Upper lobe of right lung (tissue), 1 donor: Measurements from ENCODE around the gene NRBF2. TPM values are rescaled to one million over a fixed set of nuclear protein-coding genes. Genes with fewer than 3 reads are reported as not detected.

Experiments used
- ATAC-seq: fragments of 200-7000 bp; cut with Tn5 transposase; one replicate; pipeline ENCODE4 v1.9.1; 2020; ENCODE audit warnings: mild to moderate bottlenecking, moderate library complexity
- DNase-seq: peaks from one replicate; pipeline ENCODE4 v3.0.0-alpha.2; 2020
- H3K27ac ChIP-seq: fragments of 200-600 bp; one replicate; pipeline ENCODE4 v1.8.0; 2022
- H3K27me3 ChIP-seq: fragments of 200-600 bp; one replicate; pipeline ENCODE4 v1.8.0; 2022; ENCODE audit warnings: mild to moderate bottlenecking
- H3K36me3 ChIP-seq: fragments of 200-600 bp; one replicate; pipeline ENCODE4 v1.8.0; 2022
- H3K4me1 ChIP-seq: fragments of 200-600 bp; one replicate; pipeline ENCODE4 v1.8.0; 2022
- H3K4me3 ChIP-seq: fragments of 200-600 bp; one replicate; pipeline ENCODE4 v1.8.0; 2022; ENCODE audit warnings: mild to moderate bottlenecking
- H3K9me3 ChIP-seq: fragments of 200-600 bp; one replicate; pipeline ENCODE4 v1.8.0; 2022
- intact Hi-C: fragments of 100-400 bp; cut with DNase I; formaldehyde crosslinking; loops from one replicate; pipeline ENCODE4 v1.11.0; 2022
- total RNA-seq: library from RNA; stranded (reverse); fragmentation: NEBNext Ultra II Directional; extraction: Animal tissue kit (Norgen Biotek cat#: 25700); gene quantifications from one replicate; pipeline ENCODE4 v1.2.1, GENCODE V29; 2021
- TF ChIP-seq, protein P1 (sequence below): fragments of 200-600 bp; IDR thresholded peaks from one replicate; pipeline ENCODE4 v1.8.0; 2022; ENCODE audit warnings: antibody characterized with exemption
- donor health status: DM: no; HTN: yes; CAD: no; lungs with severe emphysema.

NRBF2 gene
- total RNA-seq, 1 donor from 2014 or later, result 20.6 TPM

DNA sequence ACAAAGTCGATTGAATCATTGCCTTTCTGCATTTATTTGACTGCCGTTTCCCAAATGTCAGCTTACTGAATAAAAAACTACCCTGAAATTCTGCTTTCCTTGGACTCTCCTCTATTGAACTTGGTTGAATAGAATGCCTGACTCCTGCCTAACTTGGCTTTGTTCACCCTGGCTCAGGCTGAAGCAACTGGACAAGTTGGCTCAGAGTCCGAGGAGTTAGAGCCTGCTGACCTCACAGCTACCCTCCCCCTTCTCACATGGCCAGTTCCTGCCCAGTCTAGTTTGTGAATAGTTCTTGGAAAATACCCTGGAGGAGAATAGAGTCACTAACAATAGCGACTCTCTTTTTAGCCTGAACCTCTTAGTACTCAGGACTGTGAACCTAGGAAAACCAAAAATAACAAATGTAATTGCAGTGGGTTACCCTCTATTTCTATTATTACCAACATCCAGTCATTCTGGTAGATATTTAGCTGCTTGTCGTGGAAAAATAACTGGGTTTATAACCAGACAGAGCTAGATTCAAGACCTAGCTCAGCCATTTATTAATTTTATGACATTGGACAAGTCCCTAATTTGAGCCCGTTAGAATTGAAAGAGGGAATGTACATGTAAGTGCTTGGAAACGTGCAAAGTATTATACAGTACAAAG, 17.3 kb upstream of the NRBF2 start:
- Histone ChIP-seq H3K27me3 (no peaks in the 10 kb centered on the region), H3K4me1 (peaks cover 22% of the 10 kb centered on the region), H3K36me3 (no peaks in the 10 kb centered on the region), H3K27ac (peak overlapping the region; percentile 63), H3K4me3 (no peak overlapping the region), H3K9me3 (no peaks in the 10 kb centered on the region)
- intact Hi-C loops, result no loop called here
- DNase-seq (peak; percentile 75), ATAC-seq (peak; percentile 93)
- TF ChIP-seq, protein P1, sequence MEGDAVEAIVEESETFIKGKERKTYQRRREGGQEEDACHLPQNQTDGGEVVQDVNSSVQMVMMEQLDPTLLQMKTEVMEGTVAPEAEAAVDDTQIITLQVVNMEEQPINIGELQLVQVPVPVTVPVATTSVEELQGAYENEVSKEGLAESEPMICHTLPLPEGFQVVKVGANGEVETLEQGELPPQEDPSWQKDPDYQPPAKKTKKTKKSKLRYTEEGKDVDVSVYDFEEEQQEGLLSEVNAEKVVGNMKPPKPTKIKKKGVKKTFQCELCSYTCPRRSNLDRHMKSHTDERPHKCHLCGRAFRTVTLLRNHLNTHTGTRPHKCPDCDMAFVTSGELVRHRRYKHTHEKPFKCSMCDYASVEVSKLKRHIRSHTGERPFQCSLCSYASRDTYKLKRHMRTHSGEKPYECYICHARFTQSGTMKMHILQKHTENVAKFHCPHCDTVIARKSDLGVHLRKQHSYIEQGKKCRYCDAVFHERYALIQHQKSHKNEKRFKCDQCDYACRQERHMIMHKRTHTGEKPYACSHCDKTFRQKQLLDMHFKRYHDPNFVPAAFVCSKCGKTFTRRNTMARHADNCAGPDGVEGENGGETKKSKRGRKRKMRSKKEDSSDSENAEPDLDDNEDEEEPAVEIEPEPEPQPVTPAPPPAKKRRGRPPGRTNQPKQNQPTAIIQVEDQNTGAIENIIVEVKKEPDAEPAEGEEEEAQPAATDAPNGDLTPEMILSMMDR, result no peak

DNA sequence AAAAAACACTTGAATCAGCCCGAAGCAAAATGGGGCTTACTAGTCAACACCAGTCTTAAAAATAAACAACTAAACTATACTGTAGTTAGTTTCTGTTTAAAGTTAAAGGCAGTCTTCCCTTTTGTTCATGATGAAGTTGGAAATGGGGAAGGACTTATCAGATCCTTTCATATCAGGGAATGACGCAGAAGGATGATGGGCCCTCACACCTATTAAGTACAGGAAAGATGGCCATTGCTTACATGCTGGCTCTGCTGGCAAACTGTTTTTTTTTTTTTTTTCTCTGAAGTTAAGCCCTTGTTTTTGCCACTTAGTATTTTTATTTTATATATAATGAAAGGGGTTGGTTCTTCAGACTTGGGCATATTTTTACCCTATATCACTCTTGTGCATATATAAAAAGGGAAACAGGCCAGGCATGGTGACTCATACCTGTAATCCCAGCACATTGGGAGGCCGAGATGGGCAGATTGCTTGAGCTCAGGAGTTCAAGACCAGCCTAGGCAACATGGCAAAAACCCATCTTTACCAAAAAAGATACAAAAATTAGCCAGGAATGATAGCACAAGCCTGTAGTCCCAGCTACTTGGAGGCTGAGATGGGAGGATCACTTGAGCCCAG, 16.6 kb upstream of the NRBF2 start:
- TF ChIP-seq, protein P1, result no peak
- Histone ChIP-seq H3K27ac (no peak overlapping the region), H3K4me3 (no peak overlapping the region), H3K36me3 (no peaks in the 10 kb centered on the region), H3K9me3 (no peaks in the 10 kb centered on the region), H3K4me1 (peaks cover 22% of the 10 kb centered on the region), H3K27me3 (no peaks in the 10 kb centered on the region)
- DNase-seq (no peak), ATAC-seq (no peak)
- intact Hi-C loops, result no loop called here

DNA sequence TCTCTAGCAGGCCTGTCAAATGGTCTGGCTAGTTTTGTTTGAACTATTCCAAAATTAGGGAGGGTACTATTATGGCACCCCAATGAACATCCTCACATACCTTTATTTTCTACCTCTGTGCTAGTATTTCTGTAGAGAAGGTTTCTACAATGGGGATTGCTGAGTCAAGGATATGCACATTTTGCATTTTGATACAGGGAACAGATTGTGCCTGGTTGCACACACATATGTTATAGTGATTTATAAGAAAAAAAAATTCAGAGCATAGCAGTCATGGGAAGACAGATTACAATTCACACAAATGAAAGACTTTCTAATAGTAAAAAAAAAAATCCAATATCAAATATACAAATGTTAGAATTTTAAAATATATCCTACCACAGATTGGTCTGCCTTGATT, 14.1 kb upstream of the NRBF2 start:
- TF ChIP-seq, protein P1, result no peak
- H3K36me3 ChIP-seq, result no peaks in the 10 kb centered on the region
- H3K4me1 ChIP-seq, result peaks cover 22% of the 10 kb centered on the region
- no peak overlapping the region for H3K27ac ChIP-seq
- intact Hi-C loops, result no loop called here
- ATAC-seq, result no peak
- H3K4me3 ChIP-seq, result no peak overlapping the region
- no peaks in the 10 kb centered on the region for H3K27me3 ChIP-seq
- H3K9me3 ChIP-seq, result no peaks in the 10 kb centered on the region
- no peak for DNase-seq

DNA sequence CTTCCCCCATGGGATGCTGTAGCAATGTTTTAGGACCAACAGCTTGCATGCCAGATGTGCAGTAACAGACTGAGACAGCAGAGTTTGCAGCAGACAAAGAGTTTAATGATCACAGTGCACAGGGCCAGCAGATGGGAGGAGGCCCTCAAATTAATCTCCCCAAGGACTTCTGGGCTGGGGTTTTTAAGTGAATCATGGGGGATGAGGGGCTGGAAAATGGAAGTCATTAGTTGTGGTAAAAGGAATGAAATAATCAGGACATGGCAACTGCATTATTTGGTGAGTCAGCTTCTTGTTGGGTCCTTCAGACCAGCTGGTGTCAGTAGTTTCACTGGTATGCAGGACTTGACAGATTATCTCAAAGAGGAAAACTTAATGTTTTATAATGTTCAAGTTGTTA, 12.6 kb upstream of the NRBF2 start:
- Histone ChIP-seq H3K9me3 (no peaks in the 10 kb centered on the region), H3K36me3 (no peaks in the 10 kb centered on the region), H3K4me3 (no peak overlapping the region), H3K4me1 (peaks cover 7% of the 10 kb centered on the region), H3K27me3 (no peaks in the 10 kb centered on the region), H3K27ac (no peak overlapping the region)
- DNase-seq (no peak), ATAC-seq (no peak)
- TF ChIP-seq, protein P1, result no peak
- intact Hi-C loops, result no loop called here

DNA sequence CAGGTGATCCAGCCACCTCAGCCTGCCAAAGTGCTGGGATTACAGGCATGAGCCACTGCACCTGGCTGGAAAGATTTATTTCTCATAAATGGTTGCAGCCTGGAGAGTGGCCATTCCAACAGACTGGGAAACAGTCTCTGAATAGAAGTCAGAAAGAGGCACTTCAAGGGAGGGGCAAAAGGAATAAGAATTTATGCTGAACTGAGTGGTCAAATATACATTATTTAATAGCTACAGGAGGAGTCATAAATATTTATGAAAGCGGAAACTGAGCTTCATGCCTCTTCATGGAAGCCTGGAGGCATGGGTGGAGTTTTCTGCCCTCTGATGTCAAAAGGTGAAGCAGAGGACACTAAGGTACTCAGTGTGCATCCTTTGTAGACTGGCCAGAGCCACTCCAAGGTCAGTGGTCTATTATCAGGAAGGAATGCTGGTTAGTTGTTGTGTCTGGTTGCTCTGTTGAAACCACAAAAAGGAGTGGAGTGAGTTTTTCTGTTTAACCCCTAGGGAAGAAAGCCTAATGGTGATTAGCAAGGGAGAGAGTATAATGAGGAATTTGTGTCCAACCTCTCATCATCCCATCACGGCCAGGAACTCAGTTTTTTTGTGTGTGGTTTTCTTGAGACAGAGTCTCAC, 9.3 kb upstream of the NRBF2 start:
- no peak for ATAC-seq

More for the DNA sequence above, 9.3 kb upstream of the NRBF2 start:
- H3K36me3 ChIP-seq, result no peaks in the 10 kb centered on the region
- no peak overlapping the region for H3K4me3 ChIP-seq
- no peaks in the 10 kb centered on the region for H3K27me3 ChIP-seq
- TF ChIP-seq, protein P1, result no peak
- peaks cover 5% of the 10 kb centered on the region for H3K4me1 ChIP-seq
- no peak for DNase-seq
- no peaks in the 10 kb centered on the region for H3K9me3 ChIP-seq
- intact Hi-C loops, result no loop called here
- no peak overlapping the region for H3K27ac ChIP-seq
